ENCODE results near the gene HS3ST2.

HS3ST2 gene

DNA sequence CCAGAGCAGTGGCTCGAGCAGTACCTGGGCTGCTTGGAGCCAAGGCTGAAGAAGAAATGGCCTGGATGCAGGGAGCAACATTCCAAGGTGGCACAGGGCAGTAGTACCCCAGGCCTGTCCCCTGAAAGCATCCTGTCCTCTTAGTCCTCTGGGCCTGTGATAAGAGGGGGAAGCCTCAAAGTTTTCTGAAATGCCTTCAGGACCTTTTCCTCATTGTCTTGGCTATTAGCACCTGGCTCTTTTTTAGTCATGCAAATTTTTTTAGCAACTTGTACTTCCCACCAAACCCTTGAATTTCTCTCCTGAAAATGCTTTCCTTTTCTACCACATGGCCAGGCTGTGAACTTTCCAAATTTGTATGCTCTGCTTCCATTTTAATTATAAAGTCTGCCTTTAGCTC, 148.9 kb downstream of the HS3ST2 start:
- TF ChIP-seq, protein P1, sequence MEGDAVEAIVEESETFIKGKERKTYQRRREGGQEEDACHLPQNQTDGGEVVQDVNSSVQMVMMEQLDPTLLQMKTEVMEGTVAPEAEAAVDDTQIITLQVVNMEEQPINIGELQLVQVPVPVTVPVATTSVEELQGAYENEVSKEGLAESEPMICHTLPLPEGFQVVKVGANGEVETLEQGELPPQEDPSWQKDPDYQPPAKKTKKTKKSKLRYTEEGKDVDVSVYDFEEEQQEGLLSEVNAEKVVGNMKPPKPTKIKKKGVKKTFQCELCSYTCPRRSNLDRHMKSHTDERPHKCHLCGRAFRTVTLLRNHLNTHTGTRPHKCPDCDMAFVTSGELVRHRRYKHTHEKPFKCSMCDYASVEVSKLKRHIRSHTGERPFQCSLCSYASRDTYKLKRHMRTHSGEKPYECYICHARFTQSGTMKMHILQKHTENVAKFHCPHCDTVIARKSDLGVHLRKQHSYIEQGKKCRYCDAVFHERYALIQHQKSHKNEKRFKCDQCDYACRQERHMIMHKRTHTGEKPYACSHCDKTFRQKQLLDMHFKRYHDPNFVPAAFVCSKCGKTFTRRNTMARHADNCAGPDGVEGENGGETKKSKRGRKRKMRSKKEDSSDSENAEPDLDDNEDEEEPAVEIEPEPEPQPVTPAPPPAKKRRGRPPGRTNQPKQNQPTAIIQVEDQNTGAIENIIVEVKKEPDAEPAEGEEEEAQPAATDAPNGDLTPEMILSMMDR (conservative IDR thresholded peaks at IDR 0.05): no peak

More for the DNA sequence above, 148.9 kb downstream of the HS3ST2 start:
- no peak overlapping the region for H3K27ac ChIP-seq

All from VCaP (cell line).